Lower leg skin (tissue), 4 donors: Measurements from ENCODE around the gene ELOB. TPM values are rescaled to one million over a fixed set of nuclear protein-coding genes. Genes with fewer than 3 reads are reported as not detected.

Experiments used
- DNase-seq, 2 donors: peaks; one replicate each; pipeline ENCODE4 v3.0.0-alpha.2; 2019; ENCODE audit warnings: low spot score in 2 of 2
- H3K4me3 ChIP-seq: fragments of 200-600 bp; sonication (generic); 2 replicates; pipeline ENCODE4 v1.5.1; 2017; ENCODE audit warnings: mild to moderate bottlenecking, low read depth; ENCODE audit not compliant: poor library complexity, severe bottlenecking
- POLR2A ChIP-seq, 2 donors: fragments of 450-650 bp; IDR thresholded peaks; one replicate each; pipeline ENCODE4 v1.6.1; 2016 to 2017; ENCODE audit warnings: antibody characterized with exemption in 2 of 2, mild to moderate bottlenecking in 1 of 2, moderate library complexity in 1 of 2
- WGBS, 2 donors: methylation state at CpG; one replicate each; pipeline ENCODE4 v1.1.5; 2018; 5-methylcytosine and 5-hydroxymethylcytosine counted together
- intact Hi-C: fragments of 100-400 bp; cut with DNase I; formaldehyde crosslinking; loops from one replicate; pipeline ENCODE4 v1.15.0; 2023; ENCODE audit warnings: low total_unique reads
- total RNA-seq, 4 donors: library from RNA; depleted of rRNA; stranded (reverse); fragments of >200 nt; gene quantifications; one replicate each; pipeline ENCODE4 v1.1.0, GENCODE V29; 2016
- TF ChIP-seq, protein P1 (sequence below), 3 donors: fragments of 450-650 bp; IDR thresholded peaks; one replicate each; pipeline ENCODE4 v1.5.1; 2016; ENCODE audit warnings: antibody characterized with exemption in 3 of 3, mild to moderate bottlenecking in 3 of 3, moderate library complexity in 2 of 3

ELOB gene
- 1,000 to 10,000 TPM in 1 of 4 donors, 100 to 1,000 TPM in 3; 244 to 2,128 (median 328) TPM for total RNA-seq

DNA sequence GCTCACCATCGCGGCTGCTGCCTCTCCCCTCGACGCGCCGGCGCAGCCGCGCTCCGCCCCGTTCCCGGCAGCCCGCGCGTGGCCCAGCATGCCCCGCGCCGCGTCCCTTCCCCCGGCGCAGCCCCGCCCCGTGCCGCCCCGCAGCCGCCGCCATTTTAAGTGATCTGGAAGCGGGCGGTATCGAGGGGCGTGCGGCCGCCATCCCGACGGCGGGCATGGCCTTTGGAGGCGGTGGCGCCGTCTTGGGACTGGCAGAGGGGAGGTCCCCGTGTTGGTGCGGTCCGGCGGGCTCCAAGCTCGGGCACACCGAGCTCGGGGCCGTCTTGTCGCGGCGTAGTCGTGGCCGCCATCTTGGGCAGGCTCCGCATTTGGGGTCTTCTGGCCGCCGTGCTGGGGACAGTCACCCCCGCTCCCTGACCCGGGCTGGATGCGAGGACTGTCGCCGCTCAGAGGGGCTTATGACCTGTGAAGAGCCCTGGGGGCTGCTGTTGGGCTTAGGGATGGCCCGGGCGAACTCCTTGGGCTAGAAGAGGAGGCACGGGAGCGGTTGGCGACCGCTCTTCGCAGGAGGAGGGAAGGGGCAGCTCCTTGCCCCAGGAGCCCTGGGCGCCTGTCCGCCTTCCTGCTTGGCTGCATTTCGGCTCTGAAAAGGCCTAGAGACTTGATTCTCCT lies at the start of gene ELOB:
TSS of gene ELOB (minus strand) at position 50 of the 672 bp plus-strand sequence. CDS start at position 9, 41 bp downstream.
- peak in 1 of 2 donors; percentile 65 for TF ChIP-seq POLR2A (IDR thresholded peaks at IDR 0.05)
- TF ChIP-seq, protein P1, sequence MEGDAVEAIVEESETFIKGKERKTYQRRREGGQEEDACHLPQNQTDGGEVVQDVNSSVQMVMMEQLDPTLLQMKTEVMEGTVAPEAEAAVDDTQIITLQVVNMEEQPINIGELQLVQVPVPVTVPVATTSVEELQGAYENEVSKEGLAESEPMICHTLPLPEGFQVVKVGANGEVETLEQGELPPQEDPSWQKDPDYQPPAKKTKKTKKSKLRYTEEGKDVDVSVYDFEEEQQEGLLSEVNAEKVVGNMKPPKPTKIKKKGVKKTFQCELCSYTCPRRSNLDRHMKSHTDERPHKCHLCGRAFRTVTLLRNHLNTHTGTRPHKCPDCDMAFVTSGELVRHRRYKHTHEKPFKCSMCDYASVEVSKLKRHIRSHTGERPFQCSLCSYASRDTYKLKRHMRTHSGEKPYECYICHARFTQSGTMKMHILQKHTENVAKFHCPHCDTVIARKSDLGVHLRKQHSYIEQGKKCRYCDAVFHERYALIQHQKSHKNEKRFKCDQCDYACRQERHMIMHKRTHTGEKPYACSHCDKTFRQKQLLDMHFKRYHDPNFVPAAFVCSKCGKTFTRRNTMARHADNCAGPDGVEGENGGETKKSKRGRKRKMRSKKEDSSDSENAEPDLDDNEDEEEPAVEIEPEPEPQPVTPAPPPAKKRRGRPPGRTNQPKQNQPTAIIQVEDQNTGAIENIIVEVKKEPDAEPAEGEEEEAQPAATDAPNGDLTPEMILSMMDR (IDR thresholded peaks at IDR 0.05) = no peak
- intact Hi-C loops = no loop called here
- peak; percentile 79 to 97 for DNase-seq
- 2% methylated on average over 9 of the region's 70 CpGs; no CpG with 5 or more reads in 1 of the 2 donors for WGBS, 2 donors
- peak within 1 kb of the TSS; percentile 95 for H3K4me3 ChIP-seq

DNA sequence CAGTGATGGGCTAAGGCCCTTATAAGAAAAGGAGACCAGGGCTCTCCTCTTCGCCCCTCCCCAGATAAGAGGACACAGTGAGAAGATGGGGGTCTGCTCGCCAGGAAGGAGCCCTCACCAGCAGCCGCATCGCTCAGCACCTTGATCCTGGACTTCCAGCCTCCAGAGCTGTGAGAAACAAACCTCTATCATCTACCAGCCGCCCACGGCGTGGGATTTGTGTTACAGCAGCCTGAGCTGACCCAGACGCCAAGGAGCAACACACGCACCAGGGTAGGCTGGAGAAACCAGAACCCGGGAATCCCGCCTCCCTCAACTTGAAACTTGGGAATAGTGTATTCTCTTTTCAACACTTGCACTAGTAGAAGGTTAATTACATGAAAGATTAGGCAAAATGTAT lies 48.8 kb upstream of the ELOB start:
- TF ChIP-seq, protein P1 (IDR thresholded peaks at IDR 0.05) = no peak
- intact Hi-C loops = no loop called here
- H3K4me3 ChIP-seq = no peak overlapping the region
- peak in 1 of 2 donors; percentile 77 for DNase-seq
- WGBS, 2 donors = 83 to 85% methylated on average over 11 of the region's 11 CpGs

DNA sequence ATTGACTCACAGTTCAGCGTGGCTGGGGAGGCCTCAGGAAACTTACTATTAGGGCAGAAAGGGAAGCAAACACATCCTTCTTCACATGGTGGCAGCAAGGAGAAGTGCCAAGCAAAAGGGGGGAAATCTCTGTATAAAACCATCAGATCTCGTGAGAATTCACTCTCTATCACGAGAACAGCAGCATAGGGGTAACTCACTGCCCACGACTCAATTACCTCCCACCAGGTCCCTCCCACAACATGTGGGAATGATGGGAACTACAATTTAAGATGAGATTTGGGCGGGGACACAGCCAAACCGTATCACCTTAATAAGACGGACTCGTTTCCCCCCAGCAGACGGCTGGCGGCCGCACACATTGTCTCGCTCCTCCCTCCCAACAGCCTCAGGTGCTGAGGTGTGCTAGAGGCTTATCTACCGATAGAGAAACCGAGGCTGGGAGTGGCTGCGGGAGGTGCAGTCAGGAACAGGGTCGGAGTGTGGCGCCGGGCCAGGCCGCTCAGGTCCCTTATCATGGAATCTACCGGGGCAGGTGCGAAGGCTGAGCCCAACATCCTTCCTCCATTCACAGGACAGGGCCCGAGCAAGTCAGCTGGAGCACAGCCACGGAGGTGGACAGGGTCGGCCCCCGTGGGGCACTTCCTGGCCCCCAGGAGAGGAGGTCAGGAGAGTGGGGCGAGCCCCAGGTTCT lies 48.1 kb upstream of the ELOB start:
- intact Hi-C loops = no loop called here
- no peak for TF ChIP-seq POLR2A (IDR thresholded peaks at IDR 0.05)
- TF ChIP-seq, protein P1 (IDR thresholded peaks at IDR 0.05) = no peak
- 84 to 87% methylated on average over 23 to 25 of the region's 26 CpGs for WGBS, 2 donors
- no peak for DNase-seq
- no peak overlapping the region for H3K4me3 ChIP-seq

DNA sequence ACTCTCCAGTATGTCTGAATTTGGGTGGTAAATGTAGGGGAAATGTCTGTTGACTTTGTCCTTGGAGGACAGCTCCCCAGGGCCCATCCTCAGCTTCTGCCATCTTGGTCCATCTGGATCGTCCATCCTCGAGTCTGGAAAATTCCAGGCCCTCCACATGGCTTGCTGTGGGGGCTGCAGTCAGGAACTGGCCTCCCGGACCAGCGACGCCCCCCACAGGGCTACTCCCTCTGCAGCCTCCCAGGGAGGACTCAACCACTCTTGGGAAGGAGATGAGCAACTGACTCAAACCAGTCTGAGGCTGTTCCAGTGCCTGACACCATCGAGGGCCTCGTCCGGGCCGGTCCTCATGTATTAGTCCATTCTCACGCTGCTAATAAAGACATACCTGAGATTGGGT lies 47.5 kb upstream of the ELOB start:
- H3K4me3 ChIP-seq = no peak overlapping the region
- no peak for TF ChIP-seq POLR2A (IDR thresholded peaks at IDR 0.05)
- TF ChIP-seq, protein P1 (IDR thresholded peaks at IDR 0.05) = no peak
- peak in 1 of 2 donors; percentile 78 for DNase-seq
- intact Hi-C loops = no loop called here
- 86 to 87% methylated on average over 10 of the region's 10 CpGs for WGBS, 2 donors

DNA sequence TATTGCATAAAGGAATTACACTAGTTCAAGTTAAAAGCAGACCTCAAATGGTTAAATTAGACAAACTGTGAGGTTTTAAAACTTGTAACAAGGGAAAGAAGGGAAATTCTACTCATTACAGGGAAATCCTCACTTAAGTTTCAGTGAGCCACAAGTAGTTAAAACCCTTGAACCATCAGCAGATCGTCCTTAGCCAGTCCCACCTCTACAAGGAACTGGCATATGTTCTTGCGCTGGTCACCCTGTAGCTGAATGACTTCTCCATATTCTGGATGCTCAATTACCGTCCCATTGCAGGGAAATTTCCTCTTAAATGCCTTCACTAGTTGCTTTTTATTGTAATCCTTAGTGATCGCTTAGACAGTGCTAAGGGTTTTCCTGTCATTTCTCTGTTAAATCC lies 45.4 kb upstream of the ELOB start:
- 62% methylated on average over 4 of the region's 4 CpGs for WGBS, 2 donors
- intact Hi-C loops = no loop called here
- no peak for TF ChIP-seq POLR2A (IDR thresholded peaks at IDR 0.05)
- TF ChIP-seq, protein P1 (IDR thresholded peaks at IDR 0.05) = no peak
- H3K4me3 ChIP-seq = no peak overlapping the region
- no peak for DNase-seq
